Large intestine (tissue), 12 donors: ENCODE results near the gene RBM4B. TPM values are rescaled to one million over a fixed set of nuclear protein-coding genes. Genes with fewer than 3 reads are reported as not detected.
"Not testable (repeated sequence)": the region's sequence is repeated elsewhere in the genome, so short reads cannot be mapped to it uniquely, and the experiment has no call there.

Experiments used
- DNase-seq, 2 donors: peaks; one replicate each; pipeline versions ENCODE4 v3.0.0 to v3.0.0-alpha.2; 2013
- H3K27ac ChIP-seq: one replicate; pipeline ENCODE4 v1.5.1; 2013; ENCODE audit warnings: low read length
- H3K27me3 ChIP-seq: 2 replicates; pipeline ENCODE4 v1.6.1; 2013; ENCODE audit warnings: low read length; ENCODE audit not compliant: control insufficient read depth, insufficient read depth
- H3K36me3 ChIP-seq: 2 replicates; pipeline ENCODE4 v1.6.1; 2013; ENCODE audit warnings: low read length; ENCODE audit not compliant: control insufficient read depth, insufficient read depth
- H3K4me1 ChIP-seq: one replicate; pipeline ENCODE4 v1.6.1; 2013; ENCODE audit warnings: low read length; ENCODE audit not compliant: control insufficient read depth, insufficient read depth
- H3K4me3 ChIP-seq: one replicate; pipeline ENCODE4 v1.5.1; 2013; ENCODE audit warnings: low read length
- H3K9me3 ChIP-seq: one replicate; pipeline ENCODE4 v1.6.1; 2013; ENCODE audit warnings: mild to moderate bottlenecking, low read depth, low read length, moderate library complexity; ENCODE audit not compliant: control insufficient read depth
- WGBS: methylation state at CpG from one replicate; pipeline ENCODE4 v1.1.5; 2013; ENCODE audit warnings: low lambda C conversion rate; ENCODE audit not compliant: insufficient coverage; 5-methylcytosine and 5-hydroxymethylcytosine counted together
- long read RNA-seq, 11 donors: transcript quantifications; one replicate each; lab custom pipeline, GENCODE V29; 2026
- polyA plus RNA-seq: library from polyadenylated mRNA; unstranded; fragments of 120-200 nt; gene quantifications from one replicate; pipeline ENCODE4 v1.2.1, GENCODE V29; 2013

Gene RBM4B, protein sequence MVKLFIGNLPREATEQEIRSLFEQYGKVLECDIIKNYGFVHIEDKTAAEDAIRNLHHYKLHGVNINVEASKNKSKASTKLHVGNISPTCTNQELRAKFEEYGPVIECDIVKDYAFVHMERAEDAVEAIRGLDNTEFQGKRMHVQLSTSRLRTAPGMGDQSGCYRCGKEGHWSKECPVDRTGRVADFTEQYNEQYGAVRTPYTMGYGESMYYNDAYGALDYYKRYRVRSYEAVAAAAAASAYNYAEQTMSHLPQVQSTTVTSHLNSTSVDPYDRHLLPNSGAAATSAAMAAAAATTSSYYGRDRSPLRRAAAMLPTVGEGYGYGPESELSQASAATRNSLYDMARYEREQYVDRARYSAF
- polyA plus RNA-seq: 38.9 TPM
- long read RNA-seq, donor 1, partial matches to known transcripts: 0 of 5 reads
- long read RNA-seq, donor 1, other reads (novel, unspliced or antisense): 0 of 5 reads
- long read RNA-seq, donor 2, partial matches to known transcripts: 0 of 3 reads
- long read RNA-seq, donor 2, other reads (novel, unspliced or antisense): 0 of 3 reads
- long read RNA-seq, donor 3: 0 reads
- long read RNA-seq, donor 4: 0 reads
- long read RNA-seq, donor 5, transcript RBM4B-201 (4 exons, 1,840 nt): major isoform, 5 of 15 reads
- long read RNA-seq, donor 5, partial matches to known transcripts: 9 of 15 reads
- long read RNA-seq, donor 5, other reads (novel, unspliced or antisense): 0 of 15 reads
- long read RNA-seq, donor 6, transcript RBM4B-201 (4 exons, 1,840 nt): major isoform, 5 of 11 reads
- long read RNA-seq, donor 6, partial matches to known transcripts: 0 of 11 reads
- long read RNA-seq, donor 6, other reads (novel, unspliced or antisense): 0 of 11 reads
- long read RNA-seq, donor 7, partial matches to known transcripts: 0 of 1 reads
- long read RNA-seq, donor 7, other reads (novel, unspliced or antisense): 0 of 1 reads
- long read RNA-seq, donor 8, transcript RBM4B-201 (4 exons, 1,840 nt): major isoform, 7 of 7 reads
- long read RNA-seq, donor 8, partial matches to known transcripts: 0 of 7 reads
- long read RNA-seq, donor 8, other reads (novel, unspliced or antisense): 0 of 7 reads
- long read RNA-seq, donor 9, partial matches to known transcripts: 0 of 5 reads
- long read RNA-seq, donor 9, other reads (novel, unspliced or antisense): 0 of 5 reads
- long read RNA-seq, donor 10, partial matches to known transcripts: 0 of 4 reads
- long read RNA-seq, donor 10, other reads (novel, unspliced or antisense): 0 of 4 reads
- long read RNA-seq, donor 11, partial matches to known transcripts: 22 of 29 reads
- long read RNA-seq, donor 11, other reads (novel, unspliced or antisense): 0 of 29 reads

GRCh38 chr11:66677599-66678375 is at the start of gene RBM4B:
TSS of gene RBM4B (minus strand) at chr11:66677887. CDS start at chr11:66677079, 808 bp downstream.
- DNase-seq: peak; percentile 96
- Histone ChIP-seq H3K36me3 (peaks cover 7% of the 10 kb centered on the region), H3K4me3 (peak within 1 kb of the TSS; percentile 85), H3K4me1 (peaks cover 6% of the 10 kb centered on the region), H3K27me3 (no peaks in the 10 kb centered on the region), H3K9me3 (no peaks in the 10 kb centered on the region), H3K27ac (peak within 1 kb of the TSS; percentile 96)
- no CpG with 5 or more reads among the region's 61 CpGs for WGBS

GRCh38 chr11:66725647-66726046 is 48.0 kb upstream of the RBM4B start:
- H3K4me3 ChIP-seq: no peak overlapping the region
- H3K27me3 ChIP-seq: peaks cover 44% of the 10 kb centered on the region
- H3K27ac ChIP-seq: no peak overlapping the region

GRCh38 chr11:66725114-66725513 is 47.4 kb upstream of the RBM4B start:
- WGBS: 83% methylated on average over 1 of the region's 1 CpG
- H3K9me3 ChIP-seq: peaks cover 3% of the 10 kb centered on the region
- no peak for DNase-seq
- H3K4me1 ChIP-seq: peaks cover 15% of the 10 kb centered on the region
- no peak overlapping the region for H3K27ac ChIP-seq
- peaks cover 43% of the 10 kb centered on the region for H3K27me3 ChIP-seq
- H3K4me3 ChIP-seq: no peak overlapping the region
- no peaks in the 10 kb centered on the region for H3K36me3 ChIP-seq

More at GRCh38 chr11:66725647-66726046, 48.0 kb upstream of the RBM4B start:
- 64% methylated on average over 5 of the region's 10 CpGs for WGBS
- H3K4me1 ChIP-seq: peaks cover 10% of the 10 kb centered on the region
- no peak for DNase-seq
- H3K36me3 ChIP-seq: no peaks in the 10 kb centered on the region
- H3K9me3 ChIP-seq: peaks cover 3% of the 10 kb centered on the region

GRCh38 chr11:66724167-66724566 is 46.5 kb upstream of the RBM4B start:
- H3K27ac ChIP-seq, H3K9me3 ChIP-seq, H3K36me3 ChIP-seq, H3K4me3 ChIP-seq, DNase-seq: not testable (repeated sequence)
- Histone ChIP-seq H3K4me1 (peaks cover 23% of the 10 kb centered on the region), H3K27me3 (peaks cover 37% of the 10 kb centered on the region)
- 100% methylated on average over 1 of the region's 5 CpGs for WGBS

GRCh38 chr11:66723693-66724092 is 46.0 kb upstream of the RBM4B start:
- peaks cover 28% of the 10 kb centered on the region for H3K4me1 ChIP-seq
- H3K27ac ChIP-seq: no peak overlapping the region
- H3K36me3 ChIP-seq: no peaks in the 10 kb centered on the region
- H3K4me3 ChIP-seq: no peak overlapping the region
- peaks cover 3% of the 10 kb centered on the region for H3K9me3 ChIP-seq
- H3K27me3 ChIP-seq: peaks cover 33% of the 10 kb centered on the region
- DNase-seq: no peak
- WGBS: no CpG with 5 or more reads among the region's 5 CpGs

DNA sequence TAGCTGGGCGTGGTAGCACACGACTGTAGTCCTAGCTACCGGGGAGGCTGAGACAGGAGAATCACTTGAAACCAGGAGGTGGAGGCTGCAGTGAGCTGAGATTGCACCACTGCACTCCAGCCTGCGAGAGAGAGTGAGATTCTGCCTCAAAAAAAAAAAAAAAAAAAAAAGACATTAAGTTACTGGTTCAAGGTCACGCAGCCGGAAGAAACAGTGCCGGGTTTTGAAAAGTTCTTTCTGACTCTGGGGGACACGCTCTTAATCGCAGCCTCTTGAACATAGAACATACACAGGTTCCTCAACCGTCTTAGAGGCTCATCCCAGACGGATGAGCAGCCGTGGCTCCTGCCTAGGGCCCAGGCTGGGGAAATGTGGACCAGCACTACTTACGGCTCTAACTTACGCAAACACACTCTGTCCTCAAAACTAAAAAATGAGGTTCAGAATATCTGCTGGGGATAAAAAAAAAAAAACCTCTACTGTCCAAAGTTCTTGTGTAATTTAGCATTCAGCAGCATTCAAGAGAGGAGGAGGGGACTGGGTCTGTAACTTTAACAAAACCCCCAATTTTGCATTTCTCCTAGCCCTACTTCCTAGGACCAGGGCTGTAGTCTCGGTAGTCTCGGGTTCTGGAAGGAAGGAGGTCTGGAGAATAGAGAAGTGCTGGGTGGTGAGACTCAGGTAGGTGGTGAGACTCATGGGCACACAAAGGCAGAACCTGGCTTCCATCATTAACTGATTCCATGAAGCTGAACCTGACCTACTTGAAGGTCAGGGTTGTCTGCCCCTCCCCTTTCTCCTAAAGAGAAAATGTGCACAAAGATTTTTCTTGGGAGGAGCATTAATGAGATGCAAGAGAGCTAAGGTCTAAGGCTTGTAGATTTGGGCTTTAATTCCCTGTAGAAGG is 45.3 kb upstream of the RBM4B start:
- Histone ChIP-seq H3K9me3 (peaks cover 3% of the 10 kb centered on the region), H3K36me3 (no peaks in the 10 kb centered on the region), H3K27ac (no peak overlapping the region), H3K4me1 (peaks cover 34% of the 10 kb centered on the region), H3K27me3 (peaks cover 29% of the 10 kb centered on the region), H3K4me3 (no peak overlapping the region)
- no peak for DNase-seq
- no CpG with 5 or more reads among the region's 16 CpGs for WGBS

DNA sequence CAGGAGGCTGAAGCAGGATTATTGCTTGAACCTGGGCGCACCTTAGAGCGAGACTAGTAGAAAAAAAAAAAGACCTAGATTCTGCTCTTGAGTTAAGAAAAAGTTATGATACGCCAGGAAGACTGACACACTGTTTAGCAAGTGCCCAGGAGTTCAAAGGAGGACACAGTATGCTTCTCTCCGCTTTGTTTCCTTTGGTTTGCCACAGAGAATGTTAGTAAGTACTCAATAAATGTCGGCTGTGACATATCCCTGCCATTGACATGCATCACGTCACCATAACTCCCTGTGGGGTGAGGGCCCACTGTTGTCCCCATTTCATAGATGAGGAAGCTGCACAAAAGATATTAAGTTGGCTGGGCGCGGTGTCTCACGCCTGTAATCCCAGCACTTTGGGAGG is 44.3 kb upstream of the RBM4B start:
- Histone ChIP-seq H3K27ac (no peak overlapping the region), H3K36me3 (no peaks in the 10 kb centered on the region), H3K4me1 (peaks cover 35% of the 10 kb centered on the region), H3K4me3 (no peak overlapping the region), H3K9me3 (no peaks in the 10 kb centered on the region), H3K27me3 (peaks cover 22% of the 10 kb centered on the region)
- WGBS: no CpG with 5 or more reads among the region's 9 CpGs
- DNase-seq: no peak

DNA sequence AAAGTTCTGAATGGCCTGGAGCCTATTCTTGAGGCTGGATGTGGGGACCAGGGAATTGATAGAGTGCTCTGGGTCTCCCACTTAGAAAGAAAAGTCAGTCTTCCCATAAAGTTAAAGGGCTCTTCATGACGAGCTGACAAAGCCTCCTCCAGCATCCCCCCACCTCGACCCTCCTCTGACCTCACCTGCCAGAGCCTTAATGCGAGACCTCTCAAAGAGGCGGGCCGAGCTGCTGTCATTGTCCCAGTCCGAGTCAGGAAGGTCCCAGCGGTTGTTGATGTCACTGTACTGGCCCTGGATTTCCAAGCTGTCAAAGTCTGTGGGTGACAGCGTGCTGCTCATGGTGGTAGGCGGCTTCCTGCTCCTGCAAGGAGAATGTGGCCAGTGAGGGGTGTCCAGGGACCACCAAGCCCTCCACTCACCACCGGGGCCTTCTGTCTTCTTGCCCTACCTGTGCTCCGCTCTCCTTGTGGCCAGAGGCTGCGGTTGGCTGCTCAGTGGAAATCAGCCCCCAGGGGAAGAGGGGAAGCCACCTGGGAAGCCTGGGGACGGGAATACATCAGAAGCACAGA is 43.3 kb upstream of the RBM4B start:
- no peak for DNase-seq
- no peaks in the 10 kb centered on the region for H3K36me3 ChIP-seq
- H3K27ac ChIP-seq: peak overlapping the region; percentile 39
- WGBS: no CpG with 5 or more reads among the region's 13 CpGs
- H3K27me3 ChIP-seq: peaks cover 13% of the 10 kb centered on the region
- peaks cover 35% of the 10 kb centered on the region for H3K4me1 ChIP-seq
- no peaks in the 10 kb centered on the region for H3K9me3 ChIP-seq
- no peak overlapping the region for H3K4me3 ChIP-seq
